Lower lobe of right lung (tissue), 2 donors: ENCODE data around the gene MAGEB6. TPM values are rescaled to one million over a fixed set of nuclear protein-coding genes. Genes with fewer than 3 reads are reported as not detected.

Experiments
- ATAC-seq, 2 donors: fragments of 200-7000 bp; cut with Tn5 transposase; one replicate each; pipeline ENCODE4 v1.9.1; 2020 to 2022; ENCODE audit warnings: mild to moderate bottlenecking in 2 of 2, moderate library complexity in 2 of 2
- DNase-seq: peaks from one replicate; pipeline ENCODE4 v3.0.0-alpha.2; 2020
- H3K27ac ChIP-seq: fragments of 200-600 bp; one replicate; pipeline ENCODE4 v1.8.0; 2022
- H3K27me3 ChIP-seq: fragments of 200-600 bp; one replicate; pipeline ENCODE4 v1.8.0; 2022; ENCODE audit warnings: low read depth
- H3K36me3 ChIP-seq: fragments of 200-600 bp; one replicate; pipeline ENCODE4 v1.8.0; 2022; ENCODE audit warnings: mild to moderate bottlenecking
- H3K4me1 ChIP-seq: fragments of 200-600 bp; one replicate; pipeline ENCODE4 v1.8.0; 2022
- H3K4me3 ChIP-seq: fragments of 200-600 bp; one replicate; pipeline ENCODE4 v1.8.0; 2022; ENCODE audit warnings: mild to moderate bottlenecking
- H3K9me3 ChIP-seq: fragments of 200-600 bp; one replicate; pipeline ENCODE4 v1.8.0; 2022
- intact Hi-C: fragments of 100-400 bp; cut with DNase I; formaldehyde crosslinking; loops from one replicate; pipeline ENCODE4 v1.11.0; 2022
- total RNA-seq: library from RNA; stranded (reverse); fragmentation: NEBNext Ultra II Directional; extraction: Animal tissue kit (Norgen Biotek cat#: 25700); gene quantifications from one replicate; pipeline ENCODE4 v1.2.1, GENCODE V29; 2021
- TF ChIP-seq, protein P1 (sequence below): fragments of 200-600 bp; IDR thresholded peaks from one replicate; pipeline ENCODE4 v1.8.0; 2022; ENCODE audit warnings: antibody characterized with exemption, mild to moderate bottlenecking
- donor health status: DM: no; HTN: yes; CAD: no; lungs with severe emphysema.

MAGEB6 gene
- total RNA-seq, 1 donor from 2014 or later = not detected

DNA sequence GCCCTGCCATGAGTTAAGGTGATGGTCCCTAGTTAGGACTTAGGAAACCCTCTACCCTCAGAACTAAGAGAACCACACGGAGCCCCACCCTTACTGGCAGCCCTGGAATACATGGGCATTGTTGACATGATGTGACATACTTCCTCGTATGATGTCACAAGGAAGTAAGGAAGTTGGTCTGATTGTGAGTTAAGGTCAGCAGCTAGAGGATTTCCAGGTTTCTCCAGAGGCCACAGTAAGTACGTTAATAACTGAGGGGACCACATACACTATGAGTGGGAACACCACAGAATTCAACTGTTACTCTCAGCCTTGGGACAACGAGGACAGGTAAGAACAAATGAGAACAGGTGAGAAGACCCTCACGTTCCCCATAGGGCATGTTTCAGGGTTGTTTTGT is 23.6 kb downstream of the MAGEB6 start, which contains the start of gene MAGEB5:
TSS of gene MAGEB5 (plus strand) at position 301 of the 400 bp plus-strand sequence. CDS start 1,133 bp downstream, outside the sequence.
- Histone ChIP-seq H3K27me3 (no peaks in the 10 kb centered on the region), H3K4me3 (no peak within 1 kb of the TSS), H3K36me3 (no peaks in the 10 kb centered on the region), H3K27ac (no peak within 1 kb of the TSS), H3K4me1 (no peaks in the 10 kb centered on the region), H3K9me3 (no peaks in the 10 kb centered on the region)
- DNase-seq (no peak), ATAC-seq (no peak)
- intact Hi-C loops = no loop called here
- TF ChIP-seq, protein P1, sequence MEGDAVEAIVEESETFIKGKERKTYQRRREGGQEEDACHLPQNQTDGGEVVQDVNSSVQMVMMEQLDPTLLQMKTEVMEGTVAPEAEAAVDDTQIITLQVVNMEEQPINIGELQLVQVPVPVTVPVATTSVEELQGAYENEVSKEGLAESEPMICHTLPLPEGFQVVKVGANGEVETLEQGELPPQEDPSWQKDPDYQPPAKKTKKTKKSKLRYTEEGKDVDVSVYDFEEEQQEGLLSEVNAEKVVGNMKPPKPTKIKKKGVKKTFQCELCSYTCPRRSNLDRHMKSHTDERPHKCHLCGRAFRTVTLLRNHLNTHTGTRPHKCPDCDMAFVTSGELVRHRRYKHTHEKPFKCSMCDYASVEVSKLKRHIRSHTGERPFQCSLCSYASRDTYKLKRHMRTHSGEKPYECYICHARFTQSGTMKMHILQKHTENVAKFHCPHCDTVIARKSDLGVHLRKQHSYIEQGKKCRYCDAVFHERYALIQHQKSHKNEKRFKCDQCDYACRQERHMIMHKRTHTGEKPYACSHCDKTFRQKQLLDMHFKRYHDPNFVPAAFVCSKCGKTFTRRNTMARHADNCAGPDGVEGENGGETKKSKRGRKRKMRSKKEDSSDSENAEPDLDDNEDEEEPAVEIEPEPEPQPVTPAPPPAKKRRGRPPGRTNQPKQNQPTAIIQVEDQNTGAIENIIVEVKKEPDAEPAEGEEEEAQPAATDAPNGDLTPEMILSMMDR = no peak

- intact Hi-C loops = no loop called here
- Histone ChIP-seq H3K27ac (no peak overlapping the region), H3K36me3 (no peaks in the 10 kb centered on the region), H3K4me1 (no peaks in the 10 kb centered on the region), H3K9me3 (no peaks in the 10 kb centered on the region), H3K4me3 (no peak overlapping the region), H3K27me3 (no peaks in the 10 kb centered on the region)
- DNase-seq (no peak), ATAC-seq (no peak)
- TF ChIP-seq, protein P1 = no peak
Observed at GRCh38 chrX:26219351-26219750, 27.1 kb downstream of the MAGEB6 start.

DNA sequence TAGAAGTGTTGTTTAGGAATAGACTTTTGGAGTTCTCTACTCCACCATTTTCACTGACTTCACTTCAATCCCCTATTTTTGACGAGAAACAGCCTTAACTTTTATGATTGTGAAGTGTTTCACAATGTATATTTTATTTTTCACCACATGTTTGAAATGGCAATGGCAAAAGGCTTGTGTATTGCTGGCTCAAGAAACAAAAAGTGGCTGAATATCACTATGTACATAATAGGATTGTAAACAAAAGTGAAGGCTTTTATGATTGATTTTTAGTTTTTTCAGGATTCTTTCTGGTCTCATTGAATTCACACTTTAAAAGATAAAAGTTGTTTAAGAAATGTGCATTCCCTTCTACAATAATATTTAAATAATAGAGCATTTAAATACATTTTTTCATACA is 41.9 kb downstream of the MAGEB6 start:
- Histone ChIP-seq H3K36me3 (no peaks in the 10 kb centered on the region), H3K27me3 (no peaks in the 10 kb centered on the region), H3K4me1 (no peaks in the 10 kb centered on the region), H3K4me3 (no peak overlapping the region), H3K27ac (no peak overlapping the region), H3K9me3 (no peaks in the 10 kb centered on the region)
- intact Hi-C loops = no loop called here
- ATAC-seq (no peak), DNase-seq (no peak)
- TF ChIP-seq, protein P1 = no peak

Other genes starting within 250 kb of the MAGEB6 start
- not detected for gene MAGEB18, start 54.1 kb upstream of the MAGEB6 start, total RNA-seq
- not detected for gene MAGEB6B, start 31.8 kb upstream of the MAGEB6 start, total RNA-seq
- gene MAGEB5, start 23.7 kb downstream of the MAGEB6 start, total RNA-seq = not detected